Astrocyte (in vitro differentiated cells and primary cell): ENCODE results near the gene KRTAP16-1. TPM values are rescaled to one million over a fixed set of nuclear protein-coding genes. Genes with fewer than 3 reads are reported as not detected.

Experiments
- DNase-seq: peaks from one replicate; pipeline ENCODE4 v3.0.0-alpha.2; 2010; ENCODE audit warnings: low read depth
- FAIRE-seq: peaks from 2 replicates; lab custom pipeline; 2011; peaks lifted over from hg19 to GRCh38; lab: Jason Lieb, UNC
- H2AFZ ChIP-seq: 2 replicates; pipeline ENCODE4 v1.6.0; 2012; ENCODE audit warnings: low read depth, low read length, inconsistent platforms
- H3K27ac ChIP-seq: 2 replicates; pipeline ENCODE4 v1.5.1; 2011; ENCODE audit warnings: low read depth, low read length, inconsistent platforms
- H3K27me3 ChIP-seq: 2 replicates; pipeline ENCODE4 v1.6.0; 2011; ENCODE audit warnings: low read length, inconsistent platforms; ENCODE audit not compliant: insufficient read depth
- H3K36me3 ChIP-seq: 2 replicates; pipeline ENCODE4 v1.5.1; 2011; ENCODE audit warnings: low read length, inconsistent platforms; ENCODE audit not compliant: insufficient read depth
- H3K4me1 ChIP-seq: 2 replicates; pipeline ENCODE4 v1.5.1; 2011; ENCODE audit warnings: low read length, inconsistent platforms; ENCODE audit not compliant: insufficient read depth
- H3K4me2 ChIP-seq: 2 replicates; pipeline ENCODE4 v1.6.0; 2012; ENCODE audit warnings: low read length, inconsistent platforms
- H3K4me3 ChIP-seq: 2 replicates; pipeline ENCODE4 v1.5.1; 2011; ENCODE audit warnings: low read depth, mild to moderate bottlenecking, low read length, inconsistent platforms; ENCODE audit not compliant: insufficient read depth
- H3K79me2 ChIP-seq: 2 replicates; pipeline ENCODE4 v1.6.0; 2012; ENCODE audit warnings: mild to moderate bottlenecking, low read length, inconsistent platforms; ENCODE audit not compliant: insufficient read depth
- H3K9ac ChIP-seq: 2 replicates; pipeline ENCODE4 v1.6.0; 2012; ENCODE audit warnings: mild to moderate bottlenecking, low read length, inconsistent platforms
- H3K9me3 ChIP-seq: 2 replicates; pipeline ENCODE4 v1.5.1; 2012; ENCODE audit warnings: low read depth, mild to moderate bottlenecking, low read length, inconsistent platforms; ENCODE audit not compliant: insufficient read depth
- H4K20me1 ChIP-seq: 2 replicates; pipeline ENCODE4 v1.6.0; 2012; ENCODE audit warnings: low read length, inconsistent platforms; ENCODE audit not compliant: insufficient read depth
- H3K27ac Mint-ChIP-seq: one replicate; pipeline ENCODE4 v1.8.0; 2021; ENCODE audit warnings: mild to moderate bottlenecking, mixed read lengths; ENCODE audit not compliant: unreplicated experiment
- H3K27me3 Mint-ChIP-seq: one replicate; pipeline ENCODE4 v1.8.0; 2021; ENCODE audit warnings: low read depth, mixed read lengths; ENCODE audit not compliant: unreplicated experiment
- H3K36me3 Mint-ChIP-seq: one replicate; pipeline ENCODE4 v1.8.0; 2021; ENCODE audit warnings: low read depth, mixed read lengths; ENCODE audit not compliant: unreplicated experiment
- H3K4me1 Mint-ChIP-seq: one replicate; pipeline ENCODE4 v1.8.0; 2021; ENCODE audit warnings: low read depth, mixed read lengths; ENCODE audit not compliant: unreplicated experiment
- H3K4me3 Mint-ChIP-seq: one replicate; pipeline ENCODE4 v1.8.0; 2021; ENCODE audit warnings: mild to moderate bottlenecking, moderate library complexity, mixed read lengths; ENCODE audit not compliant: unreplicated experiment
- H3K9me3 Mint-ChIP-seq: one replicate; pipeline ENCODE4 v1.8.0; 2021; ENCODE audit warnings: mild to moderate bottlenecking, mixed read lengths; ENCODE audit not compliant: unreplicated experiment
- EZH2 ChIP-seq: IDR thresholded peaks from 2 replicates; pipeline ENCODE4 v1.6.1; 2012; ENCODE audit warnings: mild to moderate bottlenecking, low read length, inconsistent platforms; ENCODE audit not compliant: insufficient read depth
- total RNA-seq: library from RNA; stranded (reverse); gene quantifications from 2 replicates; pipeline ENCODE4 v1.2.1, GENCODE V29; 2021
- TF ChIP-seq, protein P1 (sequence below): IDR thresholded peaks from 2 replicates; pipeline ENCODE4 v1.5.1; 2011; ENCODE audit warnings: low read depth, mild to moderate bottlenecking, inconsistent platforms, low read length, moderate library complexity; ENCODE audit not compliant: insufficient read depth

KRTAP16-1 gene
- total RNA-seq, 1 donor from 2014 or later, result not detected

DNA sequence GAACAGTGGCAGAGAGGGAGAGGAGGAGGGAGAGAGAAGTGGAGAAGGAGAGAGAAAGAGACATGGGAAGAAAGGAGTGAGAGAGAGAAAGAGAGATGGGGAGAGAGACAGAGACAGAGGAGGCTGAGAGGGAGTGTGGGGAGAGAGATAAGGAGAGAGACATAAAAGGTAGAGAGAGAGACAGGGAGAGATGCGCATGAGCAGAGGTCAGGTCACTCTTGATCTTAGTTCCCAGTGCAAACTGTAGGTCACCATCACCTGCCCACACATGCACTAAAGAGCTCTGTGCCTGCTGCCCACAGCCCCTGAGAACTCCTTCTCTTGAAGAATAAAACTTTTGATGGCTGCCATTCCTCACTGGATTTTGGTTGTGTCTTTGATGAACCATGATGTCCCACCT, 26.6 kb upstream of the KRTAP16-1 start:
- Histone ChIP-seq H3K4me3 (no peak overlapping the region), H3K27ac (no peak overlapping the region), H3K4me1 (no peaks in the 10 kb centered on the region), H2AFZ (no peak overlapping the region), H3K36me3 (no peaks in the 10 kb centered on the region), H3K4me2 (no peak overlapping the region), H3K27me3 (no peaks in the 10 kb centered on the region), H3K79me2 (no peaks in the 10 kb centered on the region), H4K20me1 (no peaks in the 10 kb centered on the region), H3K9me3 (no peaks in the 10 kb centered on the region), H3K9ac (no peak overlapping the region)
- FAIRE-seq (no peak), DNase-seq (no peak)
- H3K4me3 Mint-ChIP-seq, result no peak overlapping the region
- H3K4me1 Mint-ChIP-seq, result no peaks in the 10 kb centered on the region
- TF ChIP-seq, protein P1, sequence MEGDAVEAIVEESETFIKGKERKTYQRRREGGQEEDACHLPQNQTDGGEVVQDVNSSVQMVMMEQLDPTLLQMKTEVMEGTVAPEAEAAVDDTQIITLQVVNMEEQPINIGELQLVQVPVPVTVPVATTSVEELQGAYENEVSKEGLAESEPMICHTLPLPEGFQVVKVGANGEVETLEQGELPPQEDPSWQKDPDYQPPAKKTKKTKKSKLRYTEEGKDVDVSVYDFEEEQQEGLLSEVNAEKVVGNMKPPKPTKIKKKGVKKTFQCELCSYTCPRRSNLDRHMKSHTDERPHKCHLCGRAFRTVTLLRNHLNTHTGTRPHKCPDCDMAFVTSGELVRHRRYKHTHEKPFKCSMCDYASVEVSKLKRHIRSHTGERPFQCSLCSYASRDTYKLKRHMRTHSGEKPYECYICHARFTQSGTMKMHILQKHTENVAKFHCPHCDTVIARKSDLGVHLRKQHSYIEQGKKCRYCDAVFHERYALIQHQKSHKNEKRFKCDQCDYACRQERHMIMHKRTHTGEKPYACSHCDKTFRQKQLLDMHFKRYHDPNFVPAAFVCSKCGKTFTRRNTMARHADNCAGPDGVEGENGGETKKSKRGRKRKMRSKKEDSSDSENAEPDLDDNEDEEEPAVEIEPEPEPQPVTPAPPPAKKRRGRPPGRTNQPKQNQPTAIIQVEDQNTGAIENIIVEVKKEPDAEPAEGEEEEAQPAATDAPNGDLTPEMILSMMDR, result no peak
- TF ChIP-seq EZH2, result no peak
- no peaks in the 10 kb centered on the region for H3K9me3 Mint-ChIP-seq
- H3K27ac Mint-ChIP-seq, result no peak overlapping the region
- peaks cover 2% of the 10 kb centered on the region for H3K36me3 Mint-ChIP-seq
- peaks cover 24% of the 10 kb centered on the region for H3K27me3 Mint-ChIP-seq

DNA sequence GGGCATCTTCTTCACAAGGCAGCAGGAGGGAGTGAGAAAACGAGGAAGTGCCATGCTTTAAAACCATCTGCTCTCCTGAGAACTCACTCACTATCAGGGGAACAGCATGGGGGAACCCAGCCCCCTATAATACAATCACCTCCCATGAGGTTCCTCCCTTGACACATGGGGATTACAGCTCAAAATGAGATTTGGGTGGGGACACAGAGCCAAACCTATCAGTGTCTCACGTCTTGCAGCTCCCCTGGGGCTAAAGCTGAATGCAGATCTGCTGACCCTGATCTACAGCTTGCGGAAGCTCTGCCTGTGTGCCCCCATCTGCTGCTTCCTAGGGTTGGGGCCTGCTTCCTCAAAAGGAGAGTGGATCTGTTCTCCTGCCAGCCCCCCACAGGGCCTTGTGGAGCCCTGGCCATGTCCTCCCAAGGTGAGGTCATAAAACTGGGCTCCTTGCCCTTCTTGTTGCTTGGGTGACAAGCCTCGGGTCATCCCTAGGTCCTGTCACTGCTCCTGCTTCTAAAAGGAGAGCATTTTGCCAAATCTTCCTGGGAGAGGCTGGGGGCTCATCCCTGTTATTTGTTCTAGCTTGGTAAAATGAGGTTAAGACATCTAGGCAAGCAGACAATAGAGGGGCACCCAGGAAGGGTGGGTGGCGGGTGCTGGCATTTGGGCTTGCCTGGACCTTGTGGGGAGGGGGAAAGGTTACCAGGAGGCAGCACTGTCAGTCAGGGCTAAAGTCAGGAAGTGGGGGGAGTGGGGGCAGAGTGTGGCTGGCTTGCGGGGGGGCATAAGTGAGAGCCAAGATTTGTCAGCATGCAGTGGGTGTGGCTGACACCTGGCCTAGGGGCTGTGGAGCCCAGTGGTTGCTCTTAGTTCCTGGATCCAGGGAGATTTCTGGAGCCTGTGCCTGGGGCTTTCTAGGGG, 25.5 kb upstream of the KRTAP16-1 start:
- TF ChIP-seq EZH2, result no peak
- TF ChIP-seq, protein P1, result no peak
- Histone ChIP-seq H3K4me3 (no peak overlapping the region), H3K9me3 (no peaks in the 10 kb centered on the region), H3K4me2 (no peak overlapping the region), H4K20me1 (no peaks in the 10 kb centered on the region), H3K4me1 (no peaks in the 10 kb centered on the region), H3K9ac (no peak overlapping the region), H3K36me3 (no peaks in the 10 kb centered on the region), H3K79me2 (no peaks in the 10 kb centered on the region), H2AFZ (no peak overlapping the region), H3K27ac (no peak overlapping the region), H3K27me3 (no peaks in the 10 kb centered on the region)
- Mint-ChIP-seq H3K4me1 (no peaks in the 10 kb centered on the region), H3K27ac (no peak overlapping the region), H3K4me3 (no peak overlapping the region), H3K9me3 (no peaks in the 10 kb centered on the region), H3K27me3 (peaks cover 23% of the 10 kb centered on the region), H3K36me3 (peaks cover 2% of the 10 kb centered on the region)
- FAIRE-seq (no peak), DNase-seq (no peak)

DNA sequence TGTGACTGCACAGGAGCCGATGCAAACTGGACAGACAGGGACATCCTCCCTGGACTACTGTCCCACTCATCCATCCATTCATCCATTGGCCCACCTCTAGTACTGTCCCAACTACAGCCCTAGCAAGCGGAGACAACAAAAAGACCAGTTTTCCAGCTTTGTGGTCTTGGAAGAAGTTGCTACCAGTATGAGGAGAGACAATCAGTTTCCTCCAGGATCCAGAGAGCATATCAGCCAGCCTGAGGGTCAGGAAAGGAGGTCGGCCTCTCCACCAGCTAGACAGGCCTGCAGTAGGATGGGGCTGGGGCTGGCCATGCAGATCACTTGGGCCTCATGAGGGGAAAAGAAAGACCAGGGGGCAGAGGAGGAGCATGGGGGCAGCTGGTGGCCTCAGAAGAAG, 24.7 kb upstream of the KRTAP16-1 start:
- DNase-seq (no peak), FAIRE-seq (no peak)
- no peak overlapping the region for H2AFZ ChIP-seq
- Mint-ChIP-seq H3K4me1 (no peaks in the 10 kb centered on the region), H3K4me3 (no peak overlapping the region), H3K27ac (no peak overlapping the region), H3K36me3 (peaks cover 2% of the 10 kb centered on the region), H3K27me3 (peaks cover 20% of the 10 kb centered on the region), H3K9me3 (no peaks in the 10 kb centered on the region)
- H3K79me2 ChIP-seq, result no peaks in the 10 kb centered on the region
- H3K4me1 ChIP-seq, result no peaks in the 10 kb centered on the region
- no peaks in the 10 kb centered on the region for H4K20me1 ChIP-seq
- H3K36me3 ChIP-seq, result no peaks in the 10 kb centered on the region
- H3K9ac ChIP-seq, result no peak overlapping the region
- H3K9me3 ChIP-seq, result no peaks in the 10 kb centered on the region
- H3K27ac ChIP-seq, result no peak overlapping the region
- no peaks in the 10 kb centered on the region for H3K27me3 ChIP-seq
- H3K4me3 ChIP-seq, result no peak overlapping the region
- TF ChIP-seq, protein P1, result no peak
- TF ChIP-seq EZH2, result no peak
- no peak overlapping the region for H3K4me2 ChIP-seq
